ENCODE results near the gene CAMTA1.
A peak's percentile ranks its signal among the peaks of the same experiment; 100 is the strongest.

CAMTA1 gene

GRCh38 chr1:7248549-7249199 lies 463.4 kb downstream of the CAMTA1 start:
- no peak for DNase-seq

- no peak for DNase-seq
These were observed 464.3 kb downstream of the CAMTA1 start for GRCh38 chr1:7249516-7249915.

GRCh38 chr1:7250176-7250575 lies 464.9 kb downstream of the CAMTA1 start:
- DNase-seq = no peak

GRCh38 chr1:7250597-7251453 lies 465.6 kb downstream of the CAMTA1 start:
- DNase-seq = no peak

- no peak for DNase-seq
These were observed 466.2 kb downstream of the CAMTA1 start for GRCh38 chr1:7251454-7251800.

- DNase-seq = no peak
These were observed 467.3 kb downstream of the CAMTA1 start for GRCh38 chr1:7252411-7253117.

GRCh38 chr1:7253118-7253480 lies 467.8 kb downstream of the CAMTA1 start:
- no peak for DNase-seq

- DNase-seq = no peak
These were observed 468.8 kb downstream of the CAMTA1 start for GRCh38 chr1:7253988-7254587.

GRCh38 chr1:7255303-7256058 lies 470.2 kb downstream of the CAMTA1 start:
- DNase-seq = peak; percentile 27

GRCh38 chr1:7256526-7256925 lies 471.3 kb downstream of the CAMTA1 start:
- no peak for DNase-seq

- no peak for DNase-seq
These were observed 472.0 kb downstream of the CAMTA1 start for GRCh38 chr1:7257225-7257624.

GRCh38 chr1:7258589-7259135 lies 473.4 kb downstream of the CAMTA1 start:
- DNase-seq = no peak

- DNase-seq = no peak
These were observed 474.7 kb downstream of the CAMTA1 start for GRCh38 chr1:7259955-7260354.

- DNase-seq = no peak
These were observed 476.2 kb downstream of the CAMTA1 start for GRCh38 chr1:7261490-7261889.

GRCh38 chr1:7262611-7263010 lies 477.4 kb downstream of the CAMTA1 start:
- no peak for DNase-seq

GRCh38 chr1:7263021-7263960 lies 478.0 kb downstream of the CAMTA1 start:
- DNase-seq = no peak

GRCh38 chr1:7264101-7264500 lies 478.8 kb downstream of the CAMTA1 start:
- no peak for DNase-seq

- peak; percentile 85 for DNase-seq
These were observed 480.6 kb downstream of the CAMTA1 start for GRCh38 chr1:7265771-7266371.

- no peak for DNase-seq
These were observed 481.3 kb downstream of the CAMTA1 start for GRCh38 chr1:7266561-7266960.

- DNase-seq = no peak
These were observed 482.2 kb downstream of the CAMTA1 start for GRCh38 chr1:7267493-7267892.

GRCh38 chr1:7268983-7269382 lies 483.7 kb downstream of the CAMTA1 start:
- DNase-seq = no peak
